Frontal cortex (tissue), 4 donors: ENCODE results near the gene CMTR2. TPM values are rescaled to one million over a fixed set of nuclear protein-coding genes. Genes with fewer than 3 reads are reported as not detected.
A peak's percentile ranks its signal among the peaks of the same experiment; 100 is the strongest.

ENCODE experiments used
- DNase-seq, 2 donors: peaks; one replicate each; pipeline ENCODE4 v3.0.0; 2012; ENCODE audit warnings: low spot score in 2 of 2
- FAIRE-seq: peaks from 2 replicates; lab custom pipeline; 2012; peaks lifted over from hg19 to GRCh38; lab: Jason Lieb, UNC
- total RNA-seq: library from RNA; depleted of rRNA; stranded (reverse); fragments of >200 nt; gene quantifications from one replicate; pipeline ENCODE4 v1.2.3, GENCODE V29; 2014
- donor health status: control.
- donor health status: control.
- donor health status: control.

Gene CMTR2
- total RNA-seq, 1 donor from 2014 or later = 35.9 TPM

- no peak for FAIRE-seq
- no peak for DNase-seq
Observed at GRCh38 chr16:71282943-71283342, 6.3 kb downstream of the CMTR2 start.

- no peak for DNase-seq
- FAIRE-seq = no peak
Observed at GRCh38 chr16:71276589-71277334, 12.4 kb downstream of the CMTR2 start.

GRCh38 chr16:71273384-71273783 is 15.8 kb downstream of the CMTR2 start:
- no peak for DNase-seq
- no peak for FAIRE-seq

- DNase-seq (no peak), FAIRE-seq (no peak)
Observed at GRCh38 chr16:71264299-71264698, 24.9 kb downstream of the CMTR2 start.

- FAIRE-seq = no peak
- no peak for DNase-seq
Observed at GRCh38 chr16:71263582-71263981, 25.6 kb downstream of the CMTR2 start.

- DNase-seq = no peak
- no peak for FAIRE-seq
Observed at GRCh38 chr16:71262391-71262790, 26.8 kb downstream of the CMTR2 start.

- no peak for FAIRE-seq
- no peak for DNase-seq
Observed at GRCh38 chr16:71260995-71261394, 28.2 kb downstream of the CMTR2 start.

GRCh38 chr16:71259086-71259485 is 30.1 kb downstream of the CMTR2 start:
- no peak for DNase-seq
- no peak for FAIRE-seq

- DNase-seq = no peak
- FAIRE-seq = no peak
Observed at GRCh38 chr16:71258372-71258771, 30.8 kb downstream of the CMTR2 start.

GRCh38 chr16:71257768-71258167 is 31.4 kb downstream of the CMTR2 start:
- DNase-seq (no peak), FAIRE-seq (no peak)

- DNase-seq = peak in 1 of 2 donors; percentile 13
- no peak for FAIRE-seq
Observed at GRCh38 chr16:71255721-71256120, 33.5 kb downstream of the CMTR2 start.

GRCh38 chr16:71254832-71255525 is 34.2 kb downstream of the CMTR2 start:
- FAIRE-seq (no peak), DNase-seq (peak in 1 of 2 donors; percentile 8)

- DNase-seq = no peak
Observed at GRCh38 chr16:71250461-71251235, 38.6 kb downstream of the CMTR2 start.

GRCh38 chr16:71249399-71249798 is 39.8 kb downstream of the CMTR2 start:
- no peak for FAIRE-seq
- DNase-seq = no peak

More at GRCh38 chr16:71250461-71251235, 38.6 kb downstream of the CMTR2 start:
- no peak for FAIRE-seq

- DNase-seq = no peak
- FAIRE-seq = no peak
Observed at GRCh38 chr16:71247478-71247877, 41.7 kb downstream of the CMTR2 start.

- FAIRE-seq = no peak
- DNase-seq = no peak
Observed at GRCh38 chr16:71246309-71246708, 42.9 kb downstream of the CMTR2 start.

- DNase-seq = no peak
- no peak for FAIRE-seq
Observed at GRCh38 chr16:71244521-71244920, 44.7 kb downstream of the CMTR2 start.

GRCh38 chr16:71242601-71243000 is 46.6 kb downstream of the CMTR2 start:
- no peak for DNase-seq
- no peak for FAIRE-seq

GRCh38 chr16:71242036-71242435 is 47.2 kb downstream of the CMTR2 start:
- no peak for DNase-seq
- FAIRE-seq = no peak
